Right ventricle myocardium inferior (tissue), 1 donor: Measurements from ENCODE around the gene ZMAT1. TPM values are rescaled to one million over a fixed set of nuclear protein-coding genes. Genes with fewer than 3 reads are reported as not detected.
A peak's percentile ranks its signal among the peaks of the same experiment; 100 is the strongest.
"Not testable (repeated sequence)": the region's sequence is repeated elsewhere in the genome, so short reads cannot be mapped to it uniquely, and the experiment has no call there.

Experiments used
- ATAC-seq: fragments of 200-7000 bp; cut with Tn5 transposase; one replicate; pipeline ENCODE4 v1.9.1; 2020; ENCODE audit warnings: mild to moderate bottlenecking, moderate library complexity
- DNase-seq: peaks from one replicate; pipeline ENCODE4 v3.0.0; 2021; ENCODE audit errors: missing footprints
- intact Hi-C: fragments of 100-400 bp; cut with DNase I; formaldehyde crosslinking; loops from one replicate; pipeline ENCODE4 v1.11.0; 2022
- long read RNA-seq: library from polyadenylated mRNA; unstranded; transcript quantifications from one replicate; pipeline ENCODE4 v2.0.0, GENCODE V29; 2021
- total RNA-seq: library from RNA; stranded (reverse); fragmentation: NEBNext Ultra II Directional; extraction: Animal tissue kit (Norgen Biotek cat#: 25700); gene quantifications from one replicate; pipeline ENCODE4 v1.2.1, GENCODE V29; 2021
- donor health status: DM: no; HTN: yes; CAD: no; lungs with severe emphysema.

ZMAT1 gene
- 4.2 TPM for total RNA-seq
- long read RNA-seq, partial matches to known transcripts: 0 of 4 reads
- long read RNA-seq, other reads (novel, unspliced or antisense): 4 of 4 reads

DNA sequence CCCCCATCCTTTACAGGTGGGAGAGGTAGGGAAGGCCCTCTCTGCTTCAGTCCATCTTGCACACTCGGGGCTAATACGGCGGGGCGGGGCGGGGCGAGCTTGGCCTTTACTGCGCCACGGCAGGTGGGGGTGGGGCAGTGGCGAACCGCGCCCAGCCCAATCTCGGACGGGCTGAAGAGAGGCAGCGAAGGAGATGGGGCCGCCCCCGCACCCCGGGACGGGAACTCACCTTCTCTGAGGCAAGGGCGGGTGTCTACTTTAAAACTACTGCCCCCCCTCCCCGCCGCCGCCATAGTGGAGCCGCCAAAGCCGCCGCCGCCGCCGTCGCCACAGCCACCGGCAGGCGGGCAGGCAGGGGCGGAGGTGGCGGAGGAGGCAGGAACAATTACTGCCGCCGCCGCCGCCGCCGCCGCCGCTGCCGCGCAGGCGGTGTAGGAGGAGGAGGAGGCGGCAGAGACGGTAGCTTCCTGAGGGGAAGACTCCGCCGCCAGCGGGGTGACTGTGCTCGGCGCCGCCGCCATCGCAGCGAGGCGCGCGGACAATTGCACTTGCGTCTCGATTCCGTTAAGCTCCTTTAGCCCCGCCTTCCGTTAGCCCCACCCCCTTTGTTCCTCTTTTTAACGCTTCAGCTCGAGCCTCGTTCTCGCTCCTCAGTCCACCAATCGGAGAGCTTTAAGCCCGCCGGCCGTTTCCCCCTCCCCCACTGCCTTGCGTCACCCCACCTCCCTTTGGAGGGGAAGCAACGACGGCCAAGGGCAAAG, at the start of gene ZMAT1:
ZMAT1 (minus strand) TSS at position 540 of the 761 bp plus-strand sequence; CDS start at position 521, 19 bp downstream.
- DNase-seq (peak; percentile 95), ATAC-seq (peak; percentile 97)
- intact Hi-C loops: loop anchor here (10.0 kb wide), 1 partner anchor 517 kb away; no protein-coding TSS in a partner anchor

DNA sequence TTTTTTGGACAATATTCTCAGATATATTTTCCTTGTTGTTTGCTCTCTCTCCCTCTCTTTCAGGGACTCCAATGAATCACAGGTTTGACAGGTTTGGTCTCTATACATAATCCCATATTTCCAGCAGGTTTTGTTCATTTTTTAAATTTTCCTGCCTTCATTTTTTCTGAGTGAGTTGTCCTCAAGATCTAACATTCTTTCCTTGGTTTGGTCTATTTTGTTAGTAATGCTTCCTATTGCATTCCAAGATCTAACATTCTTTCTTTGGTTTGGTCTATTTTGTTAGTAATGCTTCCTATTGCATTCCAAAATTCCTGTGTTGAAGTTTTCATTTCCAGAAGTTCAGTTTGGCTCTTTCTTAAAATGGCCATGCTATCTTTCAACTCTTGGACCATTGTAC, 45.3 kb upstream of the ZMAT1 start:
- ATAC-seq: no peak

DNA sequence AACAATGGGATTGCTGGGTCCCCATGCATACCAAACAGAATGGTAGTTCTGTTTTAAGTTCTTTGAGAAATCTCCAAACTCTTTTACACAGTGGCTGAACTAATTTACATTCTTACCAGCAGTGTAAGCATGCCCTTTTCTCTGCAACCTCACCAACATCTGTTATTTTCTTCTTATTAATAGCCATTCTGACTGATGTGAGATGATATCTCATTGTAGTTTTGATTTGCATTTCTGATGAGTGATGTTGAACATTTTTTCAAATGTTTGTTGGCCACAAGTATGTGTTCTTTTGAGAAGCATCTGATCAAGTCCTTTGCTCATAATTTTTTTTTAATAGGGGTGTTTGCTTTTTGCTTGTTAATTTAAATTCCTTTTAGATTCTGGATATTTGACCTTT, 41.2 kb upstream of the ZMAT1 start:
- DNase-seq (no peak), ATAC-seq (no peak)
- intact Hi-C loops: no loop called here

More for the DNA sequence above, 45.3 kb upstream of the ZMAT1 start:
- DNase-seq: no peak
- intact Hi-C loops: no loop called here

DNA sequence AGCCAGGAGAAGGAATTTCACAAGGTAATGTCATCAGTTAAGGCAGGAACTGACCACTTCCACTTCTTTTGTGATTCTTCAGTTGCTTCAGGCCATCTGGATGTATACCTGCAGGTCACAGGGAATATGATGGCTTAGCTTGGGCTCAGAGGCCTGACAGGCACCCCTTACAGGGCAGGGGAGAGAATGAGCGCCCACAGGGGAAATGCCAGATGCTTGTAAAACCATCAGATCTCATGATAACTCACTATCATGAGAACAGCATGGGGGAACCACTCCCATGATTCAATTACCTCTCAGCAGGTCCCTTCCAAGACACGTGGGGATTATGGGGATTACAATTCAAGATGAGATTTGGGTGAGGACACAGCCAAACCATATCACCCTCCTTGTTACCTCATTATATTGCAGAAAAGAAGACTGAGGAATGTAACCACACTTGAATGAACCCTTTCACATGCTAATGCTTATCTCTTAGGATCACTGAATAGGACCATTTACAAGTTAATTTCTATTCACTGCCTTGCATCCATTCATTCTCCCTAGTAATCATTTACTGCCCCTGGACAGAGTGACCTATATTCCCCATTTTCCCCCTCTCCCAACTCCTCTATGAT, 33.2 kb upstream of the ZMAT1 start:
- intact Hi-C loops, DNase-seq, ATAC-seq: not testable (repeated sequence)

DNA sequence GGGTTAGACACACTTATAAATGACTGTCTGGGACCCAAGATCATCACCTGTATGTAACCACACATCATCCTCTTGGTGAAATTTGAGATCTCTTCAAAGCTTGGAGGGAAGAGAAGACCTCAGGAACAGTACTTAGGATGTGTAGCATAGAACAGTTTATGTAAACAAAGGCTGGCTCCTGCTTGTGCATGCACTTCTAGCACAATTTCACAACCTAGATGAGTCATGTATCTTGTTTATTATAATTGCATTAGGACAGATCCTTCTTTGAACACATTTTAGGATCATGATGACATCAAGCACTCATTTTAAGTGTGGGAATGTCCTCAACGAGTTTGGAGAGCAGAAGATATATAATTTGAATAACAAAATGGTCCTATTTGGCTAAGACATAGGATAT, 26.3 kb upstream of the ZMAT1 start:
- intact Hi-C loops: no loop called here
- DNase-seq (no peak), ATAC-seq (no peak)

DNA sequence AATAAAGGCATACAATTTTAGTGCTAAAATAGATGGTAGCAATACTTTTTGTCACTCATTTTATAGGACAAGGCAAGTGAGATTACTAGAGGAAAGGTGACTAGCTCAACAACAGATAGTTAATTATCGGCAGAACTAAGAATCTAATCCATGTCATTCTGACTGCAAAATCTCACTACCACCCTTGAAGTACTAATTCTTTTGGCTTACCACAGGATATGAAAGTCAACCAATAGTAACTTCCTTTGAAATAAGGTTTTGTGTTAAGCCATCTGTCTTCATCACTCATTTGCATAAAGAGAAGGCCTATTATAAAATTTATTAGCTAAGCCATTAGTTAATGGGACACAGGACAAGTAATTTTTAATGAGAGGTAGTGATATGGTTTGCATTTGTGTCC, 25.3 kb upstream of the ZMAT1 start:
- ATAC-seq (no peak), DNase-seq (no peak)
- intact Hi-C loops: no loop called here

DNA sequence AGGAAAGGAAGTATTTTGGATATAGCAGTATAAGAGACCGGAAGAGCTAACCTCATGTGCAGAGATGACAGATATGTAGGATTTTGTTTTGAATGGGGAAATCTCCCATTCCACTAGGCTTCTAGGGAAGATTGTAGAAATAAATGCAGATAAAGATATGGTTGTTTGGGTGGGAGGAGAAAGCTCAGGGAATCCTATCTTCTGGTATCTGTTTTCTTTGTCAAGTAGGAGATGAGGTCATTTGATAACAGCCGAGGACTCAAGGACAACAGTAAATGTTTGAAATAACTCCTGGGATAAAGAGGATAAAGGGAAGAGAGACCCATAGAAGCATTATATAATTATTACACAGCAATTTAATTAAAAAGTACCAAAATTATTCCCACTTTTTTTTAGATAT, 24.7 kb upstream of the ZMAT1 start:
- ATAC-seq: no peak
- no peak for DNase-seq
- intact Hi-C loops: no loop called here

DNA sequence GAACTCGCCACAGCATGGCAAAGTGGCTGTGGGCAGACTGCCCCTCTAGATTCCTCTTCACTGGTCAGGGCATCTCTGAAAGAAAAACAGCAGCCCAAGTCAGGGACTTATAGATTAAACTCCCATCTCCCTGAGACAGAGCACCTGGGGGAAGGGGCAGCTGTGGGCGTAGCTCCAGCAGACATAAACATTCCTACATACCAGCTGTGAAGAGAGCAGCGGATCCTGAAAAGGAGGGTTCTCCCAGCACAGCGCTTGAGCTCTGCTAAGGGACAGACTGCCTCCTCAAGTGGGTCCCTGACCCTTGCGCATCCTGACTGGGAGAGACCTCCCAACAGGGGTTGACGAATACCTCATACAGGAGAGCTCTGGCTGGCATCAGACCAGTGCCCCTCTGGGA, 18.8 kb upstream of the ZMAT1 start:
- ATAC-seq: no peak
- DNase-seq: no peak
- intact Hi-C loops: no loop called here

DNA sequence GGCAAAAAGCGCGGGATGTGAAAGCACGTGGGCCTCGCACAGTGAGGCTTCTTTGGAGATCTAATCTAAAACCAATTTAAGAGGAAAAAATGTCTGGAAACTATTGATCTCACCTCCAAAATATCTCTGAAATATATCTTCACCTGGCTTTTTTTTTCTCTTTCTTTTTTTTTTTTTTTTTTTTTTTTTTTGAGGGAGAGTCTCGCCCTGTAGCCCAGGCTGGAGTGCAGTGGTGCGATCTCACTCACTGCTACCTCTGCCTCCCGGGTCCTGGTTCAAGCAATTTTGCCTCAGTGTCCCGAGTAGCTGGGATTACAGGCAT, 383 bp upstream of the ZMAT1 start:
- DNase-seq (no peak), ATAC-seq (no peak)
- intact Hi-C loops: loop anchor here (10.0 kb wide), 1 partner anchor 517 kb away; no protein-coding TSS in a partner anchor

DNA sequence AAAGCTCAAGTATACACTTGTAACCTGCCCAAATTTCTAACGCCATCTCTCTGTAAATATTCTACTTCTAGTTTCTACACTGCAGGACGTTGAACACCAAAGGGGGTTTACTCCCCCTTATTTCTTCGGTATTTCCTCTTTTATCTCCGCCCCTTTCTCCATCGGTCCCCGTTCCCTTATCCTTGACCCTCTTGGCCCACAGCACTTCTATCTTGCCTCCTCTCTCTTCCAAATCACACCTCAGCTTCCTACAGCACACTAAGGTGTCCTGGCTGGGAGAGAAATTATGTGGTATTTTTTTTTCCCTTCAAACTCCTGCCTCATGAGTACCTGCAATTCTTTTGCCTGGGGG, 715 bp downstream of the ZMAT1 start:
- intact Hi-C loops: loop anchor here (10.0 kb wide), 1 partner anchor 516 kb away; no protein-coding TSS in a partner anchor
- ATAC-seq (peak; percentile 7), DNase-seq (no peak)

DNA sequence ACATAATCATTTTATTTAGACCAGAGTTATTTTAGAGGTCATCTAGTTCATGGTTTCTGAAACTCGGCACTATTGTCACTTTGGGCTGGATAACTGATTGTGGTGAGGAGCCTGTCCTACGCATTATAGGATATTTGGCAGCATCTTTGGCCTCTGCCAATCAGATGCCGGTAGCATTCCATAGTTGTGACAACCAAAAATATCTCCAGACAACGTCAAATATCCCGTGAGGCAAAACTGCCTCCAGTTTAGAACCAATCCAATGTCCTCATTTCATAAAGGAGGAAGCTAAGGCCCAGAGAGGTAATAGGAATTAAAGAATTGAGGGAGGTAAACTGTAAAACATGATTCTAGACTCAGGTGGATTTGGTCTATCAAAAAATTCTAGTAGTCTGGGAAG, 6.1 kb downstream of the ZMAT1 start:
- intact Hi-C loops: no loop called here
- DNase-seq: no peak
- no peak for ATAC-seq

DNA sequence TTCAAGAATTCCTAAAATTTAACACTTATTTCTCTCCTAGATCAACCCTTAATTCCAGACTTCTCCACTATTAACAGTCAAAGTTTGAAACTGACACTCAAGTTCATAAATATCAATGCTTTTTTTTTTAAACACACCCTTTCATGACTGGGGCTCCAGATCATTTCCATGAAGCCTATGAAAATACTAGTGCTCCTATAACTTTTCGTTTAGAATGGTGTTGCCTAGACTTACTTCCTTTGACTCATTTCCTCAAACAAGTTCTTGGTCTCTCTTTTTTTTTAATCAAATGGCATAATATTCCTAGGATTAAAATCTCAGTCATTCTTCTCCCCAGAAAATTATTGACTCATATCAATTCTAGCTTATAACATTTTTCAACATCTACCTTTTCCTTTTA, 13.1 kb downstream of the ZMAT1 start:
- ATAC-seq (no peak), DNase-seq (no peak)
- intact Hi-C loops: no loop called here

DNA sequence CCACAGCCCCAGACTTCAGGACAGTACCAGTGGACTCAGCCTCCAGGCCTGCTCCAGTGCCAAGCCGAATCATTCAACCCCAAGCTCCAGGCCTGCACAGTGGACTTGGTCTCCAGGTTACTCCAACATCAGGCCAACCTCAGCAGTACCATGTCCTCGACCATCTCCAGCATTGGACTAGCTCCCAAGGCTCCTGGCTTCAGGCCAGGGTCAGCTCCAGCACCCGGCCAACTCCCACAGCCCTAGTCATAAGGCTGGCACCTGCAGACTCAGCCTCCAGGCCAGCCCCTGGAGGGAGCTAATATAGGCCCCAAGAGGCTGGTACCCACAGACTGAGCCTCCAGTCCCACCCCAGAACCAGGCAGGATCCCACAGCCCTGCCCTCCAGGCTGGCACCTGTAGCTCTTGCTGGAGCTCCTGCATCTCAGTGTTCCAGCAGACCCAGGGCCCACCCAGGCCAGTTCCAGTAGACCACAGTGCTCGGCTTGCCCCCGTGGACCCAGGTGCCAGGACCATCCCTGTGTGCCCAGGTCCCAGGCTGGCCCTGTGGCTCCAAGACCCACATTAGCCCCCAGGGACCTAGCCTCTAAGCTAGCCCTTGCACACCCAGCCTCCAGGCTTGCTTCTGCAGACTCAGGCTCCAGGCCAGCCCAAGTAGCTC, 25.6 kb downstream of the ZMAT1 start:
- DNase-seq (peak; percentile 35), ATAC-seq (no peak)
- intact Hi-C loops: no loop called here

DNA sequence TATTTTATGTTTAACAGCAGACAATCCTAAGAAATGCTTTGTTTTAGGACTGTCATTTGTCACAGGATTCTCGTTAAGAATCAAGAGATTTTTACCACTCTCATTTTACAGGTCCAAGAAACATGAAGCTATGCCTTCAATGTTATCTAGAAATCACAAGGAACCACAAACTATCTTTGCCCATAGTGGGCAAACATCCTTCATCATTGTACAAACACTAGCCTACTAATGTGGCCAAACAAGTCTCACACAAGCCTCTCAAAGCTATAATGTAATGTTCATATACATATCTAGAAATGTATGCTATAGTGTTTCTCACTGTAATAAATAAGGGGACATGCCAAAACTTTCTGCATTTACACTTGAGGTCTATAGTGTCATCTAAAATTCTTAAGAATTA, 26.8 kb downstream of the ZMAT1 start:
- ATAC-seq (no peak), DNase-seq (no peak)
- intact Hi-C loops: no loop called here

Other genes with a start within 250 kb of the ZMAT1 start
- not detected for gene TCEAL2, start 193.7 kb upstream of the ZMAT1 start, total RNA-seq
- gene TCEAL6, start 210.5 kb upstream of the ZMAT1 start, total RNA-seq: not detected
- gene BEX5, start 223.9 kb upstream of the ZMAT1 start, total RNA-seq: 0.68 TPM